ENCODE measurements around the gene STX2. TPM values are rescaled to one million over a fixed set of nuclear protein-coding genes. Genes with fewer than 3 reads are reported as not detected.

Gene STX2
- total RNA-seq, 4 donors from 2014 or later = 8.1 to 22.1 (median 9.7) TPM

DNA sequence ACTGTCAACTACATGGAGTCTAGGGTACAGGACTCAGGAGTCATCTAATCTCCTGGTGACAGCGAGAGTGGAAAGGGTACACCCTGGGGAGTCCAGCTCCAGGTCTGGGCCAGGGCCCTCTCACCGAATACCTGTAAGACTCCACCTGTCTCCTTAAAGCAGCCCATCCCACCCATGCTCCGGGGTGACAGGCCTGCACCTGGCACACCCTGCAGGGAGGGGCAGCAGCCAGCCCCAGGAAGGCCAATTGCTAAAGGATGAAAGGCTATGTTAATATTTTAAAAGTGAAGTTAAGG, 45.5 kb downstream of the STX2 start:
- H3K27me3 ChIP-seq = no peaks in the 10 kb centered on the region
- H3K4me3 ChIP-seq = no peak overlapping the region
- H3K27ac ChIP-seq = no peak overlapping the region
- H3K9me3 ChIP-seq = no peaks in the 10 kb centered on the region
- WGBS, 2 donors (ENCODE audit: low coverage in 1 of 2) = 67% methylated on average over 3 of the region's 3 CpGs; no CpG with 5 or more reads in 1 of the 2 donors
- no peak for TF ChIP-seq POLR2AphosphoS5 (IDR thresholded peaks at IDR 0.05)
- TF ChIP-seq CTCF (IDR thresholded peaks at IDR 0.05) = no peak
- TF ChIP-seq POLR2A (IDR thresholded peaks at IDR 0.05) = no peak
- no peak for TF ChIP-seq EP300 (IDR thresholded peaks at IDR 0.05; ENCODE audit: low read depth)
- no peak for DNase-seq
- intact Hi-C loops (cut with DNase I; ENCODE audit: low total_unique reads) = no loop called here
- H3K4me1 ChIP-seq = no peaks in the 10 kb centered on the region
- no peaks in the 10 kb centered on the region for H3K36me3 ChIP-seq
- in situ Hi-C loops (cut with MboI; ENCODE audit: low pct_ligation_motif_present in 1 of 4, low pct_unique_long_range_greater_than_20kb in 1 of 4, low sequenced_read_pairs in 3 of 4) = no loop called here

DNA sequence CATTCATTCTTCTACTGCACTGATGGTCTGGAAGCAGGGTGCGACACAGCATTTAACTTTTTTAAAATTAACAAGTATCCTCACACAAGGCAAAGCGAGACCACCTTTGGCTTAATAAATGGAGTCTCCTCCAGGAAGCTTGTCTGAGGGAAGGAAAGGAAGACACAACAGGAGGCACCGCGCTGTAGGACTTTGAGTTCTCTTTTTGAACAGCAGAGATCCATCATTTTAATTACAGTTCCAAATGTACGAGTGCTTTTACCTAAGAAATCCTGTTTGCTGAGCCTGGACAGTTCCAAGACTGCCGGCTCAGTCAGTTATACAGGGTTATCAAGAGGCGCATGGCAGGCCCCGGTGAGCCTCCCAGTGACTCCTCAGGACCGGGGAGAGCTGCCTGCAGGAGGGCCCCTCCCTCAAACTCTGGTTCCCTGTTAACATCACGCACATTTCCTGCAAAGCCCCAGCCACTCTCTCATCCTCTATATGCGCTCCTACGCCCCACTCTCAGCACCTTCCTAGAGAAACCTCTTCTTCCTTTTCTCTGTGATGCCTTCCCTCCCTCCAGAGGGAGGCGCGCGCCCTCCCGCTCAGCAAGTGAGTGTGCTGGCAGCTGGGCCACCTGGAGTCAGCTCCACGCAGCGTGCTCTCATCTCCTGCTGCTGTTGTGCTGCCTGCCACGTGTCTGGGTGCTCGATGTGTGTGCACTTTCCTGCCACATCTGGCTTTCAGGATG, 46.1 kb downstream of the STX2 start:
- Histone ChIP-seq H3K9me3 (no peaks in the 10 kb centered on the region), H3K4me1 (no peaks in the 10 kb centered on the region), H3K4me3 (no peak overlapping the region), H3K27ac (no peak overlapping the region), H3K27me3 (no peaks in the 10 kb centered on the region), H3K36me3 (no peaks in the 10 kb centered on the region)
- in situ Hi-C loops (cut with MboI; ENCODE audit: low pct_ligation_motif_present in 1 of 4, low pct_unique_long_range_greater_than_20kb in 1 of 4, low sequenced_read_pairs in 3 of 4) = no loop called here
- TF ChIP-seq CTCF (IDR thresholded peaks at IDR 0.05) (no peak), POLR2A (IDR thresholded peaks at IDR 0.05) (no peak), POLR2AphosphoS5 (IDR thresholded peaks at IDR 0.05) (no peak), EP300 (IDR thresholded peaks at IDR 0.05; ENCODE audit: low read depth) (no peak)
- 80 to 91% methylated on average over 10 to 20 of the region's 20 CpGs for WGBS, 2 donors (ENCODE audit: low coverage in 1 of 2)
- DNase-seq = no peak
- intact Hi-C loops (cut with DNase I; ENCODE audit: low total_unique reads) = no loop called here

DNA sequence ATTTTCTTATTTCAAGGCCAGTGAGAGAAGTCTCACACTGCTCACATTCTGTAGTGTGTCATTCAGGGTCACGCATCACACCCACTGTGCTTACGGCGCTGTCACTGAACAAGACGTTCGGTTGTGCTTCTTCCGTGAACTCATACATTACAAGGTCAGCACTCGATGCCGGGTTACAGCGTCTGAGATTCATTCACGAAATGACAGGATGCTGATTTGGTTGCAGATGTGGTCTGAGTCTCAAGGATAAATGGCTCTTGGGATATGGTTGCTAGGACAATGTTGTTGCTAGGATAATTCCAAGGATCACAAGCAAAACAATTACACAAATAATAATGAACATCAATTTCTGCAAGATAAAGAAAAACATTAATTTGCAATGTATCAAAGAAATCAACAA, 47.4 kb downstream of the STX2 start:
- Histone ChIP-seq H3K36me3 (no peaks in the 10 kb centered on the region), H3K4me3 (no peak overlapping the region), H3K27me3 (no peaks in the 10 kb centered on the region), H3K27ac (no peak overlapping the region), H3K9me3 (no peaks in the 10 kb centered on the region), H3K4me1 (no peaks in the 10 kb centered on the region)
- DNase-seq = no peak
- intact Hi-C loops (cut with DNase I; ENCODE audit: low total_unique reads) = no loop called here
- 88 to 92% methylated on average over 10 of the region's 10 CpGs for WGBS, 2 donors (ENCODE audit: low coverage in 1 of 2)
- no peak for TF ChIP-seq POLR2AphosphoS5 (IDR thresholded peaks at IDR 0.05)
- no peak for TF ChIP-seq CTCF (IDR thresholded peaks at IDR 0.05)
- no peak for TF ChIP-seq EP300 (IDR thresholded peaks at IDR 0.05; ENCODE audit: low read depth)
- TF ChIP-seq POLR2A (IDR thresholded peaks at IDR 0.05) = no peak
- in situ Hi-C loops (cut with MboI; ENCODE audit: low pct_ligation_motif_present in 1 of 4, low pct_unique_long_range_greater_than_20kb in 1 of 4, low sequenced_read_pairs in 3 of 4) = no loop called here

DNA sequence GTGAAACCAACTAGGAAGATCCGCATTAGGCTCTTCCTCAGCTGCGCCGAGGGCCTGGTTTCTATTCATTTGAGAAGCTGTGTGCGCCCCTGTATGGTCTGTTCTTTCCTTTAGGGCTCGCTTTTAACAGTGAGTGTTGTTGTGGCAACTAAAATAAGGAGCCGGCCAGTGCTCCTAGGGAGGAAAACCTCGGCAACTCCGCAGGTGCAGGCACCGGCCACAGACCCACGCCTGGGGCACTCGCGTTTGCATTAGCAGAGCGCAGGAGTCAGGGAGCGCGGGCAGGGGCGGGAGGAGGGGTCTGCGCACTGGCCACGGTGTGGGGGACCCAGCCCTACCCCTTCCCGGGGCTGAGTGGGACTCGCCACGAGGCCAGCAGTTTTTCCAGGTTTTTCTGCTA, 50.5 kb downstream of the STX2 start:
- Histone ChIP-seq H3K4me3 (no peak overlapping the region), H3K27ac (no peak overlapping the region), H3K36me3 (no peaks in the 10 kb centered on the region), H3K9me3 (peaks cover 3 to 7% of the 10 kb centered on the region in 2 donors), H3K4me1 (no peaks in the 10 kb centered on the region), H3K27me3 (no peaks in the 10 kb centered on the region)
- 81 to 85% methylated on average over 5 to 21 of the region's 21 CpGs for WGBS, 2 donors (ENCODE audit: low coverage in 1 of 2)
- in situ Hi-C loops (cut with MboI; ENCODE audit: low pct_ligation_motif_present in 1 of 4, low pct_unique_long_range_greater_than_20kb in 1 of 4, low sequenced_read_pairs in 3 of 4) = no loop called here
- intact Hi-C loops (cut with DNase I; ENCODE audit: low total_unique reads) = no loop called here
- DNase-seq = no peak
- no peak for TF ChIP-seq POLR2AphosphoS5 (IDR thresholded peaks at IDR 0.05)
- TF ChIP-seq POLR2A (IDR thresholded peaks at IDR 0.05) = no peak
- no peak for TF ChIP-seq CTCF (IDR thresholded peaks at IDR 0.05)
- TF ChIP-seq EP300 (IDR thresholded peaks at IDR 0.05; ENCODE audit: low read depth) = no peak
